ENCODE data around the gene COLEC11. TPM values are rescaled to one million over a fixed set of nuclear protein-coding genes. Genes with fewer than 3 reads are reported as not detected.

The COLEC11 gene
- total RNA-seq, 4 donors from 2014 or later: 0.66 to 6.7 (median 1.6) TPM; not detected in 1

DNA sequence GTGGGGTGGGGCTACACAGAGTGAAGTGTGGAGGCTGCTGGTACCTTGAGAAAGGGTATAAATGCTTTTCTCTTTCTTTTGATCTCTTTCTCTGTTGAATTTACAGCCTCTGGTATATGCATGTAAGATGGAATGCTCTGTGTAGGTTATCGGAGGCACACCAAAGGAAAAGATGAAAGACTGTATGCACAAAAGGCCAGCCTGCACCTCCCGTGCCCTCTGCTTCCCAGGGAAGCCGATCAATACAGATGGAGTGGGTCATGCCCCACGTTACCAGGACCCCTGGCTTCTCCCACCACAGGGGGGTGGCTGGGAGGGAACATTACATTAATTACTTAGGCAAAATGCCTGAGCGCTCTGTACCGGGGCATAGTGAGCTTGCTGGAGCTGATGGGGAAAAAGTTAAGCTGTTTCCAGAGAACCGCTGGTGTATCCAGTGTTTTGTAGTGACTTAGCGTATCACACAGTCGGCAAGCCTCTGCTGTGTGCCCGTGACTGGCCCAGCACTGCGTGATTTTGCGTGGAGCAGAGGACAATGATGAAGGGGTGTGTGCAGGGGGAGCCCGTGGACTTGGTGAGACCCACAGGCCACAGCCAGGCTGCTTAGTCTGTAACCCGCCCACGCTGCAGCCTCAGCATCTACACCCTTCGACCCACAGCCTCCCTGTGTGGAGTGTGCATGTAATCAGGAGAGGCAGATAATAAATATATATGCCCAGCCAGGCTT, 71.1 kb downstream of the COLEC11 start:
- Histone ChIP-seq H3K4me1 (no peaks in the 10 kb centered on the region), H3K27me3 (no peaks in the 10 kb centered on the region), H3K27ac (no peak overlapping the region), H3K4me3 (no peak overlapping the region), H3K36me3 (no peaks in the 10 kb centered on the region), H3K9me3 (no peaks in the 10 kb centered on the region)
- DNase-seq (ENCODE audit: low spot score in 2 of 2): no peak
- TF ChIP-seq EP300 (IDR thresholded peaks at IDR 0.05): no peak
- no peak for TF ChIP-seq POLR2A (IDR thresholded peaks at IDR 0.05)
- TF ChIP-seq, protein P1, sequence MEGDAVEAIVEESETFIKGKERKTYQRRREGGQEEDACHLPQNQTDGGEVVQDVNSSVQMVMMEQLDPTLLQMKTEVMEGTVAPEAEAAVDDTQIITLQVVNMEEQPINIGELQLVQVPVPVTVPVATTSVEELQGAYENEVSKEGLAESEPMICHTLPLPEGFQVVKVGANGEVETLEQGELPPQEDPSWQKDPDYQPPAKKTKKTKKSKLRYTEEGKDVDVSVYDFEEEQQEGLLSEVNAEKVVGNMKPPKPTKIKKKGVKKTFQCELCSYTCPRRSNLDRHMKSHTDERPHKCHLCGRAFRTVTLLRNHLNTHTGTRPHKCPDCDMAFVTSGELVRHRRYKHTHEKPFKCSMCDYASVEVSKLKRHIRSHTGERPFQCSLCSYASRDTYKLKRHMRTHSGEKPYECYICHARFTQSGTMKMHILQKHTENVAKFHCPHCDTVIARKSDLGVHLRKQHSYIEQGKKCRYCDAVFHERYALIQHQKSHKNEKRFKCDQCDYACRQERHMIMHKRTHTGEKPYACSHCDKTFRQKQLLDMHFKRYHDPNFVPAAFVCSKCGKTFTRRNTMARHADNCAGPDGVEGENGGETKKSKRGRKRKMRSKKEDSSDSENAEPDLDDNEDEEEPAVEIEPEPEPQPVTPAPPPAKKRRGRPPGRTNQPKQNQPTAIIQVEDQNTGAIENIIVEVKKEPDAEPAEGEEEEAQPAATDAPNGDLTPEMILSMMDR (IDR thresholded peaks at IDR 0.05): no peak
- WGBS, 2 donors: 74 to 84% methylated on average over 13 to 16 of the region's 16 CpGs

DNA sequence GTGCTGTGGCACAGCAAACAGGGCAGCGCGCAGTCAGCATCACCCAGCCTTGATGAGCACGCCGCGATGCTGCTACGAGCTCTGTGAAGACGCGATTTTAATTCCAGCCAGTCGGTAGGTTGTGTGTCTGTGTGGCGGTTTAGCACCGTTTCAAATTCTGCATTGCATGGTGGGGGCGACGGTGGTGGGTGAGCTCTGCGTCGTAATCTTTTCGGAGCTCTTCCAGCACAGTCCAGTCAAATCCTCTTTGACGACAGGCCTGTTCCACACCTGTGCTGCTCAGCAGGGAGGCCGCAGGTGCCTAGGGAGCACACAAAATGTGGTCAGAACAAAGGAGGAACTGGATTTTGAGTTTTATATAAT, 71.7 kb downstream of the COLEC11 start:
- no peak for TF ChIP-seq POLR2A (IDR thresholded peaks at IDR 0.05)
- no peak for TF ChIP-seq EP300 (IDR thresholded peaks at IDR 0.05)
- TF ChIP-seq, protein P1 (IDR thresholded peaks at IDR 0.05): no peak
- 84 to 91% methylated on average over 18 of the region's 18 CpGs for WGBS, 2 donors
- Histone ChIP-seq H3K4me1 (no peaks in the 10 kb centered on the region), H3K27ac (no peak overlapping the region), H3K27me3 (no peaks in the 10 kb centered on the region), H3K9me3 (no peaks in the 10 kb centered on the region), H3K36me3 (no peaks in the 10 kb centered on the region), H3K4me3 (no peak overlapping the region)
- DNase-seq (ENCODE audit: low spot score in 2 of 2): no peak

DNA sequence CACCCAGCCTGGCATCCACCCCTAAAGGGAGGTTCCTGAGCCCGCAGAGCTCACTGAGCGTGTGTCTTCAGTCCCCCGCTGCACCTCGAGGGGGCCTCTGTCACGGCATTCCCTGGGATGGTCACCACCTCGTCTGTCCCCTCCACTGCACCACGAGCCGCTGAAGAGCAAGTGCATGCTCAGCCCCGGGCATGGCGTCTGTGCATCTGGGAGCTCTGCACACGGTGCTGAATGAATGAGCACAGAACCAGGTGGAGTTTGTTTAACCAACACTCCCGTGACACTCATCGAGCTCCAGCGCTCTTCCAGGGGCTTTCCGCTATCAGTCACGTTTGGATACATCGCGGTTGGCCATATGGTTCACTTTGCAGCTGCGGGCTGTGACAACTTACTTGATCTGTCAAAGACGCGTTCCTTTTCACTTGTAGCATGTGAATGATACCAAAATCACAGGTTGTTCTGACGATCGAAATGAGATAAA, 72.3 kb downstream of the COLEC11 start:
- no peaks in the 10 kb centered on the region for H3K9me3 ChIP-seq
- no peak overlapping the region for H3K27ac ChIP-seq
- H3K4me1 ChIP-seq: no peaks in the 10 kb centered on the region
- TF ChIP-seq EP300 (IDR thresholded peaks at IDR 0.05) (no peak), POLR2A (IDR thresholded peaks at IDR 0.05) (no peak)
- TF ChIP-seq, protein P1 (IDR thresholded peaks at IDR 0.05): no peak
- no peaks in the 10 kb centered on the region for H3K36me3 ChIP-seq
- no peak for DNase-seq (ENCODE audit: low spot score in 2 of 2)
- no peaks in the 10 kb centered on the region for H3K27me3 ChIP-seq
- WGBS, 2 donors: 83 to 85% methylated on average over 23 of the region's 23 CpGs
- H3K4me3 ChIP-seq: no peak overlapping the region

DNA sequence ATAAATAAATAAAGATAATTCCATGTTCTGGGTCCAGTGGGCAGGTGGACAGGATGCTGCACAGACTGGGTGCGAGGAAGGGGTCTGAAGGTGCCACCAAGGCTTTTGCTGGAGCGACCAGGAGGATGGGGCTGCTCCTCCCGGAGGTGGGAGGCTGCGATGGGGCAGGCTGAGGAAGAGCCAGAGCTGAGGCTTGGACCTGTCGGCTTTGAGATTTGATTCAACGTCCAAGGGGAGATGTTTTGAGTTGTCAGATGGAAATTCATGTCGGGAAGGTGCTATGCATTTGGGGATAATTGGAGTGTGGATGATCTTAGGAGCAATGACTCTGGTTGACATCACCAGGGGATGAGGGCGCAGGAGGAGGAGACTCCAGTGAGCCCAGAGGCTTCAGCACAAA, 74.7 kb downstream of the COLEC11 start:
- H3K9me3 ChIP-seq: no peaks in the 10 kb centered on the region
- no peaks in the 10 kb centered on the region for H3K4me1 ChIP-seq
- H3K4me3 ChIP-seq: no peak overlapping the region
- no peaks in the 10 kb centered on the region for H3K36me3 ChIP-seq
- DNase-seq (ENCODE audit: low spot score in 2 of 2): no peak
- H3K27ac ChIP-seq: no peak overlapping the region
- TF ChIP-seq POLR2A (IDR thresholded peaks at IDR 0.05): no peak
- TF ChIP-seq, protein P1 (IDR thresholded peaks at IDR 0.05): no peak
- no peak for TF ChIP-seq EP300 (IDR thresholded peaks at IDR 0.05)
- no peaks in the 10 kb centered on the region for H3K27me3 ChIP-seq
- 93 to 94% methylated on average over 8 of the region's 8 CpGs for WGBS, 2 donors

DNA sequence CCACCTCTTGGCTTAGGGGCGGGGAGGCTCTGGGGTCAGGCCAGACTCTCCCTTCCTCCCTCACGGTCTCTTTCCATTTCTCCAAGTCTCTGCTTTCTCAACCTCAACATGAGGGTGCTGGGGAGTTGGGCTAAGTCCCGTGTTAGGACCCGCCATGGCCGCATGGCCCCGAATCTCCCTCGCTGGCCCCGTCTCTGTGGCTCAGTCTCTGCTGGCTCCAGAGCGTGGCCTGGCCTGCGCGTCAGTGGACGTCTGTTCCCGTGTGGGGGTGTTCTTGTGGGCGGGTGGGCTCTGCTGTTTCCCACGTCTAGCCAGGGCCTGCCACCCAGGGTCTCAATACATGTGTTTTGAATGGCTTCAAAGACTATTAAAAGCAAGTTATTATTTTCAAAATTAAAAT, 75.5 kb downstream of the COLEC11 start:
- no peaks in the 10 kb centered on the region for H3K4me1 ChIP-seq
- H3K4me3 ChIP-seq: no peak overlapping the region
- H3K9me3 ChIP-seq: no peaks in the 10 kb centered on the region
- no peak for TF ChIP-seq POLR2A (IDR thresholded peaks at IDR 0.05)
- TF ChIP-seq, protein P1 (IDR thresholded peaks at IDR 0.05): no peak
- no peak for TF ChIP-seq EP300 (IDR thresholded peaks at IDR 0.05)
- DNase-seq (ENCODE audit: low spot score in 2 of 2): no peak
- no peaks in the 10 kb centered on the region for H3K36me3 ChIP-seq
- no peak overlapping the region for H3K27ac ChIP-seq
- 87 to 89% methylated on average over 15 of the region's 15 CpGs for WGBS, 2 donors
- no peaks in the 10 kb centered on the region for H3K27me3 ChIP-seq
